ENCODE measurements around the gene MMP27.

The MMP27 gene

GRCh38 chr11:102703826-102704493, 1.6 kb downstream of the MMP27 start:
- DNase-seq: no peak

DNA sequence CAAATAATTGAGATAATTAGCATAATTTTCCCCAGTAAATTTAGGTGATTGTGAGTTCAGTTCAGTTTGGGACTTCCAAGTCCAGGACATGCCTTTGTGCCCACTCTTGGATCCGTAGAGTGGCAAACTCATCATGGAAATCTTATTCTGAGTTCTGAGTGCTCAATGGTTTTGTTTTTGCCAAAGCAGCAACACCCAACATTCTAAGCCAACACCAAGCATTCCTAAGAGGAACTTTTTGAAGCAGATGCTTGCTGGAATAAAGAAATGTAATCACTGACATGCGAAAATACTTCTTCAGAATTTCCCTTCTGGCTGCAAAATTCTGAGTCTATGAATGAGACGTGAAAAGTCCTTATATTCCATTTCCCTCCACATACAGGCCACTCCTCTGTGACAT, 10.4 kb downstream of the MMP27 start:
- DNase-seq: no peak

DNA sequence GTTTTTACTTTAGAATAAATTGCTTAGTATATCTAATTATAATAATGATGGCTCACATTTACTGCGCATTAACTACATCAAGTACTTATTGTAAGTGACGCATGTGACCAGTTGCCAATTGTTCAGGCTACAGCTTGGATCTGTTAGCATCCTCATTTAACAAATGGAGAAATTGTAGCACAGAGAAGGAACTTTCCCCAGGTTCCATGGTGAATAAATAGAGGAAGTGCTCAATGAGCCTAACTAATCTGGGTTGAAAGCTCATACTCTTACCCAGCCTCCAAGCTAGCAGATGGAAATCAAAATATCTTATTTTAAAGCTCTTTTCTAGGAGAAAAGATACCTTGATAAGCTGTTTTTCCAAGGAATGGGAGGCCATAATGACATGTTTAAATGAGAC, 19.8 kb downstream of the MMP27 start:
- DNase-seq: no peak

- no peak for DNase-seq
Measured at GRCh38 chr11:102685338-102685737, 20.2 kb downstream of the MMP27 start.

GRCh38 chr11:102683277-102683676, 22.3 kb downstream of the MMP27 start:
- DNase-seq: no peak

DNA sequence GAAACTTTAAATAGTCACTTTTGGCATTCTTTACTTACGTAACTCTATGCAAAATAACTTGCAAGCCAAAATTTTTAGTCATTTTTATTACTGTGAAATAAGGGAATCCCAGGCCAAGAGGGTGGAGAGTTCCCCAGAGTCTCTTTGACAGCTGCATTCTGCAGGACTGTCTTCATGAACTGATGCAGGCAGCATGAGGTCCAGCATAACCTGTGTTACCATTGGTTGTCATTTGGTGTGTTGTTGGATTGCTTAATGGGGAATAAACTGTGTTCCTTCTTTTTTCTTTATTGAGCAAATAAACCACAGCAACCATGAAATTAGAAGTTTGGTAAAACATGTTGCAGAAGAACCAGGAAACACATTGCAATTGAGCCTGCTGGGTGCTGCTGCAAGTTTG, 24.6 kb downstream of the MMP27 start:
- no peak for DNase-seq

GRCh38 chr11:102678022-102678421, 27.5 kb downstream of the MMP27 start:
- no peak for DNase-seq

DNA sequence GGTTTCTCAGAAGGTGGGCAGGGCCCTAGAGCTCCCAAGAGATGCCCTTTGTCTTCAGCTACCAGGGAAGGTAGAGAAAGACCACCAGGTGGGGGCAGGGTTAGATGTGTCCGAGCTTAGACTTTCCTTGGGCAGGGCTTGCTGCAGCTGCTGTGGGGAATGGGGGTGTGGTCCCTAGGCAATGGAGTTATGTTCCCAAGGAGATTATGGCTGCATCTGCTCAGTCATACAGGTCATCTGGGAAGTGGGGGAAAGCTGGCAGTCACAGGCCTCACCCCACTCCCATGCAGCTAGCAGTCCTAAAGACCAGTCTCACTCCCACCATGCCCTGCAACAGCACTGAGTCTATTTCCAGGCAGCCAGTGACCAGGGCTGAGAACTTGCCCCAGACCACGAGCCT, 29.5 kb downstream of the MMP27 start:
- no peak for DNase-seq

DNA sequence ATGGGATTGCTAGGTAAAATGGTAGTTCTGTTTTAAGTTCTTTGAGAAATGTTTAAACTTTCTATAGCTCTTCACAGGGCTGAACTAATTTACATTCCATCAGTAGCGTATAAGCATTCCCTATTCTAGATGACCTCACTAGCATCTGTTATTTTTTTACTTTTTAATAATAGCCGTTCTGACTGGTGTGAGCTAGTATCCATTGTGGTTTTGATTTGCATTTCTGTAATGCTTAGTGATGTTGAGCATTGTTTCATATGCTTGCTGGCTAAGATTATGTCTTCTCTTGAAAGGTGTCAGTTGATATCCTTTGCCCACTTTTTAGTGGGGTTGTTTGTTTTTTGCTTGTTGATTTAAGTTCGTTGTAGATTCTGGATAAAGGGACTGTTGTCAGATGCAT, 35.9 kb downstream of the MMP27 start:
- DNase-seq: no peak

GRCh38 chr11:102666331-102666957, 39.1 kb downstream of the MMP27 start:
- DNase-seq: no peak

GRCh38 chr11:102664001-102664752, 41.4 kb downstream of the MMP27 start:
- no peak for DNase-seq

DNA sequence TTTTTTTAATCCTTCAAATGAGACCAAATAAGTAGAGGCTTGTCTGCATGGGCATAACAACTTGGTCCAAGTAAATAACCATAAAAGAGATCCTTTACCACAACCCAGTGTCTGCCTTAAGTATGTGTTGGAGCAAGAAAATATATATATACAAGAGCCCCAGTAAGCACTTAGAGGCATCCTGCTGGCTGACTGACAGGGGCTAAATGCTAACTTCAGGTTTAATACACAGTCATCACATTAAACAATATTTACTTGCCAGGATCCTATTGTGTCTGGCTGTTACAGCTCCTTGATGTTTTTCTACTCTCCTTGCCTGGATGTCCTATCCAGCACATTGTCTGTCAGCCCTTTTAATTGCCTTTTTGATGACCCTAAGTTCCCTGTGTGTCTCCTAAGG, 43.0 kb downstream of the MMP27 start:
- DNase-seq: no peak

DNA sequence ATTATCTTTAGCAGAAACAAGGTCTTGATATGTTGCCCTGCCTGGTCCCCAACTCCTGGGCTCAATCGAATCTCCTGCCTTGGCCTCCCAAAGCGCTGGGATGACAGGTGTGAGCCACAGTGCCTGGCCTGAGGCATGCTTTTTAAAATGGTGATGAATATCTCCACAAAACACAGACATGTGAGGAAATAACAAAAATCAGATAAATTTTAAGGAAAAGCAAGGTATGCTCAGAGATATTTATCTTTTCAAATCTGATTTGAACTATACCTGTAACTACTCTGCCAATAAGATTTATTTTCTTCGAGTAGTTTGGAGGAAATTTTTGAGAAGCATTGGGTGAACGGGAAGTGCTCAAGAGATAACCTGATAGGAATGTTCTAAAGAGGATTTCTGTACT, 44.5 kb downstream of the MMP27 start:
- no peak for DNase-seq

DNA sequence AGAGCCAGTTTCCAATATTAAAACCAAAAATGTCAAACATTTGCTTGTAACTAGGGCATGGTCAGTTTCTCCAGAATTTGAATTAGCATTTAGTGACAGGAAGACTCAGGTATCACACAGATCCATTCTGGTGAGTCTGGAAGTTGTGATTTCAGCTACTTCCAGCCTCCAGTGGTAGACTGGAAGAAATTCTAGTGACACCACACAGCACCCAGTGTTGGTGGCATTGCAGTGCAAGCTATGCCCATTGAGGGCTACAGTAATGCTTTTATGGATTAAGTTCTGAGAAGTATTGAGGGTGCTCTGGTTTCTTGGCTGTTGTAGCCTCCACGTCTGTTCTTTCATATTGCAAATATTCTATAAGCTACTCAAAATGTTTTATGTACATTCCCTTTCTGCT, 49.0 kb downstream of the MMP27 start:
- no peak for DNase-seq

DNA sequence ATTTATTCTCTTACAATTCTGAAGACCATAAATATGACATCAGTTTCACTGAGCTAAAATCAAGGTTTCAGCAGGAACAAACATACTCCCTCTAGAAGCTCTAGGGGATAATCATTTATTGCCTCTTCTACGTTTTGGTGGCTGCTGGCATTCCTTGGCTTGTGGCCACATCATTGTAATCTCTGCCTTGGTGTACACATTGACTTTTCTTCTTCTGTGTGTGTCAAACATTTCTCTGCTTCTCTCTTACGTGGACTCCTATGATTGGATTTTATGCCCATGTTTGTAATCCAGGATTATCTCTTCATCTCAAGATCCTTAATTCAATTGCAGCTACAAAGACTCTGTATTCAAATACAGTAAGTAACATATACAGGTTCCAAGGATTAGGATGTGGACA, 50.0 kb downstream of the MMP27 start:
- DNase-seq: no peak

DNA sequence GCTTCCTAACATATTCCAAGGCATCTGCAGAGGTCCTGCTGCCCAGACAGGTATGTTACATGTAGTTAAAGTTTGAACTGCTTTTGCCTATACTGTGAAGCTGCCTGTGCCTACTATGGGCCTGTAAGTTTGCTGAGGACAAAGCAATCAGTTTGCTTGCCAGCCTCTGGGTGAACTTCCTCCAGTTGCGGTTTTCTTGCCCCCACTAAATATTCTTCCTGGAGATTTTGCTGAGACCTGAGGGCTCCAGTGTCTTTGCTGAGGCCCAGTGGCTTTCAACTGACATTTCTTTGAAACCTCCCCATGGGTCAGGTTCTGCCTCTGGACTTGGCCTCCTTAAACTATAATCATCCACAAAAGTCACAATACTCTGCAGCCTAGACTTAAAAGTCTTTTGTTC, 50.8 kb downstream of the MMP27 start:
- no peak for DNase-seq

GRCh38 chr11:102653744-102654291, 51.8 kb downstream of the MMP27 start:
- no peak for DNase-seq

DNA sequence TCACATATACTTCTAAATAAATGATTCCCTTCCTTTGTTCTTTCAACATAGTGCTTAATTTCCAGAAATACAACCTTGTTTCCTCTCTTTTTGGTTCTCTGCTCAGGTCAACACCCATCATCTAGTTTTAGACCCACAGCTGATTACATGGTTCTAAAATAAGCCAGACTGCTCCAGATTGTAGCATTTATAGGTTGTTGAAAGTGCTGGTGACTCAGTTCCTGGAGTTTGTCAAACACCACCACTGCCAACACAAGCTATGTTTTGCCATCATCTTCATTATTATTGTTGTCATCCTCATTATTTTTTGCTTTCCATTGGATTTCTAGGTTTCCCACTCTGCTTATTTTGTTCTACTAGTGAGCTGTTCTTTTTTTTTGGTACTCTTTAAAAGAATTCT, 58.1 kb downstream of the MMP27 start:
- no peak for DNase-seq

DNA sequence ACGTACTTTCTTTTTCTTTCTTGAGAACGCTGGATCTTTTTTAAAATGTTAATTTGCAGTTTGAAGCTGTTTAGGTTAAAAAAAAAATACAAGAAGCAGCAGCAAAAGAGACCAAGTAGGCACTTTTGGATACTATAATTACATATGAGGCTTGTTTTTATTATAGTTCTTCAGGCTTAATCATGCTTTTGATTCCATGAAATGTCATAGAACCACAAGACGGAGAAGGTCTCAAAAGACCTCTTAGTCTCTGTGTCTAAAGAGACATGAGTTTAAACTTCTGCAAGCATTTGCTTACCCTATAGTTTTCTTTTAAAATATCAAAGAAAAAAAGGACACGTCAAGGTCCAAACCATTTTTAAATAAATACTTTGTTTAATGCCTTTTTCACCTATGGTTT, 61.6 kb downstream of the MMP27 start:
- DNase-seq: no peak

Measured in left hindlimb (tissue), 1 donor.